GM12864 (cell line): ENCODE measurements around the gene RCC2.

ENCODE experiments used
- DNase-seq: peaks from one replicate; pipeline ENCODE4 v3.0.0-alpha.2; 2011; ENCODE audit warnings: low read depth
- H3K4me3 ChIP-seq: 2 replicates; pipeline ENCODE4 v1.5.1; 2011; ENCODE audit warnings: mild to moderate bottlenecking, low read depth, low read length, control low read depth
- TF ChIP-seq, protein P1 (sequence below): IDR thresholded peaks from 2 replicates; pipeline ENCODE4 v1.5.1; 2011; ENCODE audit warnings: low read depth, mild to moderate bottlenecking, moderate library complexity, low read length, control low read depth, inconsistent platforms; ENCODE audit errors: missing control alignments

RCC2 gene

DNA sequence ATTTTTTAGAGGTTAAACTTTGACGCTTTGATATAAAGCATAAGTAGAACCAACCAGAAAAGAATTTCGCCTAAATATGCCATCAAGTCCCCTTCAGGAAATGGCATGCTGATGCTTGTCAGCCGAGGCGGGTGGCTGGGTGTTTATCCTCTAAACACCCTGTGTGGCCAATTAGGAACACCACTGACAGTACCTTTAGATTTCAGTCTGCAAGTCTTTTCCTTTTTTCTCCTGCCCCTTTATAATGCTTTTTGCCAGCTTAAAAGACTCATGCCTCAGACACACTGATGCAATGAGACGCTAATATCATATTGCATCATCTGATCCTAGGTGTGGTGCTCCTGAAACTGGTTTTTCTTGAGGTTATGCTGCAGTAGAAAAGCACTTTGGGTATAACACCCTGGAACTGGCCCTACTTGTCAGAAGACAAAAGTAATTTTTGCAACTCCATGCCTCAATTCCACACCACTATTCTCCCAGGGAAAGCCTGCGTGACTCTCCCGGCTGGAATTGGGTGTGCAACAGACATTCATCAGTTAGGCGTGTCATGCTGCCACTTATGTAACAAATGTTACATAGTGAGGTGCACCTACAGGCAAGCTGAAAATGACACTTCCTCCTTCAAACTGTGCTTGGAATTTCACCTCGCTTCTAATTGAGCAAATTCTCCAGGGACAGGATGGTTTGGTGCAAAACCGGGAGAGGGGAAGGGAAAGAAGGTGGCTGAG, 2.0 kb upstream of the RCC2 start:
- TF ChIP-seq, protein P1, sequence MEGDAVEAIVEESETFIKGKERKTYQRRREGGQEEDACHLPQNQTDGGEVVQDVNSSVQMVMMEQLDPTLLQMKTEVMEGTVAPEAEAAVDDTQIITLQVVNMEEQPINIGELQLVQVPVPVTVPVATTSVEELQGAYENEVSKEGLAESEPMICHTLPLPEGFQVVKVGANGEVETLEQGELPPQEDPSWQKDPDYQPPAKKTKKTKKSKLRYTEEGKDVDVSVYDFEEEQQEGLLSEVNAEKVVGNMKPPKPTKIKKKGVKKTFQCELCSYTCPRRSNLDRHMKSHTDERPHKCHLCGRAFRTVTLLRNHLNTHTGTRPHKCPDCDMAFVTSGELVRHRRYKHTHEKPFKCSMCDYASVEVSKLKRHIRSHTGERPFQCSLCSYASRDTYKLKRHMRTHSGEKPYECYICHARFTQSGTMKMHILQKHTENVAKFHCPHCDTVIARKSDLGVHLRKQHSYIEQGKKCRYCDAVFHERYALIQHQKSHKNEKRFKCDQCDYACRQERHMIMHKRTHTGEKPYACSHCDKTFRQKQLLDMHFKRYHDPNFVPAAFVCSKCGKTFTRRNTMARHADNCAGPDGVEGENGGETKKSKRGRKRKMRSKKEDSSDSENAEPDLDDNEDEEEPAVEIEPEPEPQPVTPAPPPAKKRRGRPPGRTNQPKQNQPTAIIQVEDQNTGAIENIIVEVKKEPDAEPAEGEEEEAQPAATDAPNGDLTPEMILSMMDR: no peak
- no peak for DNase-seq
- no peak overlapping the region; the same call in 1 of the 2 replicates for H3K4me3 ChIP-seq

DNA sequence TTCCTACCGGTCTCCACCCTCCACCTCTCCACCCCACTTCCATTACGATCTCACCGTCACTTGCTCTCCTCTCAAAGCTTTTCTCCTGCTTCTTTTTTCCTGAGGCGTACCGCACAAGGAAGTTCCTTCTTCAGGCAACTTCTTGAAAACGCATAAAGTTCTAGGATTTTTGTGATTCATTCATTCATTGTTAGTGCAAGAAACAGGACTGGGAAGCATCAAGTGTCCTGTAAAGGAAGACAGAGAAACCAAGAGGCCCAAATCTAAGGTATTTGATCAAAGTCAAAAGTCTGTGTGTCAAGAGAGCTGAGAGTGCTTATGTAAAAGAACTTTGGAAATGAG, 1.3 kb upstream of the RCC2 start:
- TF ChIP-seq, protein P1: no peak
- H3K4me3 ChIP-seq: peak overlapping the region; percentile 52; the same call in 1 of the 2 replicates
- no peak for DNase-seq

GRCh38 chr1:17440074-17440826, 773 bp upstream of the RCC2 start:
- H3K4me3 ChIP-seq: peak overlapping the region; percentile 52
- TF ChIP-seq, protein P1: no peak
- DNase-seq: no peak

GRCh38 chr1:17438318-17439249, 893 bp downstream of the RCC2 start:
- DNase-seq: no peak

DNA sequence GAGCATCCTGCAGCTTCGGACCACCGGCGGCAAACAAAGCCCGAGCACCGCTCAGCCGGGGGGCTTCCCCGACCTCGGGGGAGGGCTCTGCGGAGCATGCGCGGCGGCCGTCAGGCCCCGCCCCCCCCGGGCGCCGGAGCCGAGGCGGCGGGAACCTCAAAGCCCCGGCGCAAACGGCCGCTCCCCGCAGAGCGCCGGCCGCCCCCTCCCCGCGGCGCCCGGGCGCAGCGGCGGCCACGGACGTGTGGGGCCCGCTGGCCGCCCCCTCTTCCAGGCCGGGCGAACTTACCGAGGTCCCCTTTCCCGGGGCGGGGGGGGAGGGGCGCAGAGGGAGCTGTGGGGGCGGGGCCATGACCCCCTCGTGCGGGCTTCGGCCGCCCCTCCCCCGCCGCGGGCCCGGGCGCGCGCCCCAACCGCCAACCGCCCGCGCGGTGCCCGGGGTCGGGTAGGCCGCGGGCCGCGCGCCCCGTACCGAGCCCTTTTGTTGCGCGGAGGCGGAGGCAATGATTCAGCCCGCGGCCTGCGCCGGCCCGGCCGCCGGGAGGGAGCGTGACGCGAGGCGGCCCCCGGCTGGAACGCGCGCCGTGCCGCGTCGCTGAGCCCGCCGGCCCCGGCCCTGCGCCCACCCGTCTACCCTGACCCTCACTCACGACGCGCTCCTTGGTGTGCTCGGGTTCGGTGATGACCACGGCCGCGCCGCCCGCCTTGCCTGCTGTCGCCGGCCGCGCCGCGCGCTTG, 1.7 kb downstream of the RCC2 start:
- H3K4me3 ChIP-seq: peak overlapping the region; percentile 81
- DNase-seq: no peak
- TF ChIP-seq, protein P1: no peak

More at GRCh38 chr1:17438318-17439249, 893 bp downstream of the RCC2 start:
- TF ChIP-seq, protein P1: no peak
- H3K4me3 ChIP-seq: peak overlapping the region; percentile 81

DNA sequence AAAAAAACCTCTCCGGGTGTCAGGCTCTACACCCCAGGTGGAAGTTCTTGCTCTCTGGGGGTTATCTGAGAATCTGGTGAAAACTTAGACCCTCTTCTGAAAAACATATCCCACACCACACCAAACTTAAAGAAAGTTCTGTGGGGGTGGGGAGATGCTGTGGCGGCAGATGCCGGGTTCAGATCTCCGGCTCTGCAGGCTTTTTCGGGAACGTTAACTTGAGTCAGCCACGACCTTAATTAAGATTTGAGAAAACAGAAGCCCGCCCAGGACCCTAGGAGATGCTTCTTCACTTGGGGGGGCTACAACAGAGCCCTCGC, 2.3 kb downstream of the RCC2 start:
- DNase-seq: no peak
- H3K4me3 ChIP-seq: peak overlapping the region; percentile 81
- TF ChIP-seq, protein P1: no peak
